Measurements from ENCODE around the gene CAB39L.

CAB39L gene

GRCh38 chr13:49271264-49271663, 172.6 kb downstream of the CAB39L start:
- no peak for DNase-seq

- DNase-seq: no peak
These were observed 178.0 kb downstream of the CAB39L start for GRCh38 chr13:49265822-49266221.

- DNase-seq: no peak
These were observed 181.2 kb downstream of the CAB39L start for GRCh38 chr13:49262634-49263033.

- no peak for DNase-seq
These were observed 184.3 kb downstream of the CAB39L start for GRCh38 chr13:49259586-49259985.

Data from GDM1 (cell line).